ENCODE data around the gene ABCA5. TPM values are rescaled to one million over a fixed set of nuclear protein-coding genes. Genes with fewer than 3 reads are reported as not detected.

Gene ABCA5
- polyA plus RNA-seq, 1 donor from 2014 or later, result 91.7 TPM

Small RNAs within 50 kb of the gene (small RNA-seq; reads per million reads assigned to genes)
- gene RF00561 (0 to 0.08 (median 0.03) reads per million in 3 experiments), gene SNRPGP4 (0 reads per million in 3 experiments)

Other genes starting within 250 kb of the ABCA5 start
- gene ABCA6, start 185.2 kb downstream of the ABCA5 start, polyA plus RNA-seq, result 1.6 TPM in 2 replicates
- 9.9 and 15.3 TPM in 2 replicates for gene ABCA10, start 98.3 kb downstream of the ABCA5 start, polyA plus RNA-seq
- 9.1 and 10.5 TPM in 2 replicates for gene MAP2K6, start 87.6 kb upstream of the ABCA5 start, polyA plus RNA-seq